K562 (cell line): ENCODE measurements around the gene GTF2H4. TPM values are rescaled to one million over a fixed set of nuclear protein-coding genes. Genes with fewer than 3 reads are reported as not detected.
A peak's percentile ranks its signal among the peaks of the same experiment; 100 is the strongest.

Source experiments
- ATF1 ChIP-seq, 2 experiments: fragments of 450-650 bp in 1 of 2; IDR thresholded peaks; 2 replicates each; pipeline ENCODE4 v1.6.1; 2016; ENCODE audit warnings: missing compliant biosample characterization in 1 of 2, missing genetic modification characterization in 1 of 2
- CAMTA2 ChIP-seq: fragments of 250-450 bp; sonication (Bioruptor Pico); conservative IDR thresholded peaks from 2 replicates; pipeline ENCODE4 v1.5.1; 2022
- GTF2A2 ChIP-seq: IDR thresholded peaks from 2 replicates; pipeline ENCODE4 v1.6.1; 2016; ENCODE audit warnings: mild to moderate bottlenecking, missing genetic modification characterization, missing compliant biosample characterization
- HSF4 ChIP-seq: fragments of 250-450 bp; sonication (Bioruptor Pico); IDR thresholded peaks from 2 replicates; pipeline ENCODE4 v2.1.2; 2022; ENCODE audit warnings: mild to moderate bottlenecking, moderate library complexity, borderline replicate concordance
- MAFF ChIP-seq: IDR thresholded peaks from 2 replicates; pipeline ENCODE4 v1.6.1; 2012; ENCODE audit warnings: low read length, improper control_type of control experiment
- MEF2D ChIP-seq: conservative IDR thresholded peaks from 2 replicates; pipeline ENCODE4 v1.6.1; 2016; ENCODE audit warnings: low read depth, missing genetic modification characterization, missing compliant biosample characterization
- NFIC ChIP-seq: fragments of 450-650 bp; IDR thresholded peaks from 2 replicates; pipeline ENCODE4 v1.6.1; 2017; ENCODE audit warnings: mild to moderate bottlenecking, inconsistent platforms
- PTBP1 ChIP-seq: fragments of 200-400 bp; formaldehyde crosslinking; IDR thresholded peaks from 2 replicates; pipeline ENCODE4 v1.6.1; 2017; ENCODE audit warnings: low read depth, low read length
- ZBTB33 ChIP-seq: sonication (generic); formaldehyde crosslinking; IDR thresholded peaks from 2 replicates; pipeline ENCODE4 v1.8.1; 2023; ENCODE audit warnings: mild to moderate bottlenecking, missing genetic modification reagents
- ZBTB49 ChIP-seq: sonication (generic); formaldehyde crosslinking; IDR thresholded peaks from 2 replicates; pipeline ENCODE4 v1.8.0; 2022; ENCODE audit warnings: missing genetic modification reagents, mild to moderate bottlenecking, borderline replicate concordance
- ZBTB8A ChIP-seq: fragments of 450-650 bp; IDR thresholded peaks from 2 replicates; pipeline ENCODE4 v1.6.1; 2018; ENCODE audit warnings: mild to moderate bottlenecking, moderate library complexity; ENCODE audit not compliant: partially characterized antibody
- ZC3H4 ChIP-seq: sonication (generic); formaldehyde crosslinking; IDR thresholded peaks from 2 replicates; pipeline ENCODE4 v1.9.0; 2021; ENCODE audit warnings: missing genetic modification reagents, borderline replicate concordance
- ZNF263 ChIP-seq: sonication (generic); formaldehyde crosslinking; IDR thresholded peaks from 2 replicates; pipeline ENCODE4 v1.8.0; 2022; ENCODE audit warnings: mild to moderate bottlenecking, missing genetic modification reagents, borderline replicate concordance
- ZNF699 ChIP-seq: fragments of 250-450 bp; sonication (Bioruptor Pico); IDR thresholded peaks from 2 replicates; pipeline ENCODE4 v1.8.0; 2021; ENCODE audit warnings: mild to moderate bottlenecking, moderate library complexity; ENCODE audit not compliant: insufficient replicate concordance
- polyA plus RNA-seq, 8 experiments: library from polyadenylated mRNA; depleted of rRNA in 4 of 8; stranded (reverse) in 5 of 8; unstranded in 3 of 8; fragments of >200 nt; fragmentation: Nextera tagmentation in 2 of 8; fragmentation: Illumina TruSeq in 1 of 8; extraction: Ambion mirVana in 2 of 8; extraction: Trizol in 1 of 8; gene quantifications; 2 replicates each; pipeline versions ENCODE4 v1.2.1 to v1.2.3, GENCODE V29; 2011 to 2014; ENCODE audit warnings: inconsistent platforms in 1 of 8, missing spikeins in 1 of 8
- total RNA-seq, 7 experiments: library from RNA; depleted of rRNA in 6 of 7; stranded (reverse); fragments of >200 nt in 6 of 7; fragmentation: Illumina TruSeq in 2 of 7; extraction: Trizol in 2 of 7; gene quantifications; 2 replicates each; pipeline versions ENCODE4 v1.2.1 to v1.2.3, GENCODE V29; 2011 to 2021; ENCODE audit warnings: low replicate concordance in 1 of 7
- TF ChIP-seq, protein P1 (sequence below): sonication (generic); formaldehyde crosslinking; IDR thresholded peaks from 2 replicates; pipeline ENCODE4 v1.8.0; 2023; ENCODE audit warnings: mild to moderate bottlenecking, missing genetic modification reagents
- TF ChIP-seq, protein P2 (sequence below), 3 experiments: fragments of 200-800 bp in 1 of 3; fragments of 250-450 bp in 1 of 3; fragments of 450-650 bp in 1 of 3; sonication (Bioruptor Pico) in 1 of 3; sonication (Bioruptor generic) in 1 of 3; formaldehyde crosslinking in 1 of 3; IDR thresholded peaks; 2 replicates each; pipeline versions ENCODE4 v1.6.1 to v1.8.0; 2016 to 2022; ENCODE audit warnings: mild to moderate bottlenecking in 2 of 3, missing genetic modification characterization in 2 of 3, missing compliant biosample characterization in 1 of 3, moderate library complexity in 1 of 3
- TF ChIP-seq, protein P3 (sequence below): fragments of 250-450 bp; sonication (Bioruptor Pico); IDR thresholded peaks from 2 replicates; pipeline ENCODE4 v1.8.0; 2021; ENCODE audit warnings: moderate library complexity, mild to moderate bottlenecking, inconsistent platforms

GTF2H4 gene
- total and polyA plus RNA-seq, 9 of the 15 experiments (the other 6 are each of a cell fraction or from before 2014, with no cell fraction given), result 3.6 to 86.1 (median 39.6) TPM

DNA sequence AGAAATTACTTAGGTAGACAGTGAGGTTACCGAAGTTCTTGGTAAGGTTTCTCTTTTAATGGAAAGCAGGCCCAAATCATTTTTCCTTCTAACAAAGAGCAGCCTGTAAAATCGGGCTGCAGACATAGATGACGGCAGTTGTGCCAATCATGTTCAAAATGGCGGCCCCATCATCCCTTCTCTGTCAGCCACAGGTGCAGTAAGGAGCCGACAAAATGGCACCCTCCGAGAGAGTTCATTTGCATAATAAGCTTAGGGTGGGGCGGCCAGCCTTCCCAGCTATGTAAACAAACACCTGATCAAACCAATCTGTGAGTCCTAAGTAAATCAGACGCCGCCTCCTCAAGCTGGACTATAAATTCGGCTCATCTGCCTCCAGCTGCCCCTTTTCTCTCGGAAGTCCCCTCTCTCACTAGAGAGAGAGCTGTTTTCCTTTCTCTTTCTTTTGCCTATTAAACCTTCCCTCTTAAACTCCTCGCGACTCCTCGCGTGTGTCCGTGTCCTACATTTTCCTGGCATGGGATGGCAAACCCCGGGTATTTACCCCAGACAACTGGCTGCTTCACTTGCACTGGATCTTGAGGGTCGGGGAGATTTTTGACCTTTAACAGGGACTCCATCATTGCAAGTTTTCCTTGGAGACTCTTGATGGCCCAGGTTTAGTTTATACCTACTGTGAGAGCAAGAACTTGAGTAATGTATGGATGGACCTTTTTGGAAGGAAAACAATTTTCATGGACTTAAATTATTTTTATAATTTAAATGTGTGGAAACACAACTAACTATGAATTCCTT, 32.6 kb upstream of the GTF2H4 start (continued):
- TF ChIP-seq, protein P1, sequence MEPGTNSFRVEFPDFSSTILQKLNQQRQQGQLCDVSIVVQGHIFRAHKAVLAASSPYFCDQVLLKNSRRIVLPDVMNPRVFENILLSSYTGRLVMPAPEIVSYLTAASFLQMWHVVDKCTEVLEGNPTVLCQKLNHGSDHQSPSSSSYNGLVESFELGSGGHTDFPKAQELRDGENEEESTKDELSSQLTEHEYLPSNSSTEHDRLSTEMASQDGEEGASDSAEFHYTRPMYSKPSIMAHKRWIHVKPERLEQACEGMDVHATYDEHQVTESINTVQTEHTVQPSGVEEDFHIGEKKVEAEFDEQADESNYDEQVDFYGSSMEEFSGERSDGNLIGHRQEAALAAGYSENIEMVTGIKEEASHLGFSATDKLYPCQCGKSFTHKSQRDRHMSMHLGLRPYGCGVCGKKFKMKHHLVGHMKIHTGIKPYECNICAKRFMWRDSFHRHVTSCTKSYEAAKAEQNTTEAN, result no peak
- no peak for TF ChIP-seq ATF1 (CRISPR knock-in tag; IDR thresholded peaks at IDR 0.05)
- 0 out of 2 replicates have a peak, but pooled peaks have one; percentile 46 for TF ChIP-seq ATF1 (tag; IDR thresholded peaks at IDR 0.05)
- no peak for TF ChIP-seq ZNF263 (CRISPR knock-in tag)
- no peak for TF ChIP-seq ZBTB33 (CRISPR knock-in tag)
- TF ChIP-seq, protein P2, sequence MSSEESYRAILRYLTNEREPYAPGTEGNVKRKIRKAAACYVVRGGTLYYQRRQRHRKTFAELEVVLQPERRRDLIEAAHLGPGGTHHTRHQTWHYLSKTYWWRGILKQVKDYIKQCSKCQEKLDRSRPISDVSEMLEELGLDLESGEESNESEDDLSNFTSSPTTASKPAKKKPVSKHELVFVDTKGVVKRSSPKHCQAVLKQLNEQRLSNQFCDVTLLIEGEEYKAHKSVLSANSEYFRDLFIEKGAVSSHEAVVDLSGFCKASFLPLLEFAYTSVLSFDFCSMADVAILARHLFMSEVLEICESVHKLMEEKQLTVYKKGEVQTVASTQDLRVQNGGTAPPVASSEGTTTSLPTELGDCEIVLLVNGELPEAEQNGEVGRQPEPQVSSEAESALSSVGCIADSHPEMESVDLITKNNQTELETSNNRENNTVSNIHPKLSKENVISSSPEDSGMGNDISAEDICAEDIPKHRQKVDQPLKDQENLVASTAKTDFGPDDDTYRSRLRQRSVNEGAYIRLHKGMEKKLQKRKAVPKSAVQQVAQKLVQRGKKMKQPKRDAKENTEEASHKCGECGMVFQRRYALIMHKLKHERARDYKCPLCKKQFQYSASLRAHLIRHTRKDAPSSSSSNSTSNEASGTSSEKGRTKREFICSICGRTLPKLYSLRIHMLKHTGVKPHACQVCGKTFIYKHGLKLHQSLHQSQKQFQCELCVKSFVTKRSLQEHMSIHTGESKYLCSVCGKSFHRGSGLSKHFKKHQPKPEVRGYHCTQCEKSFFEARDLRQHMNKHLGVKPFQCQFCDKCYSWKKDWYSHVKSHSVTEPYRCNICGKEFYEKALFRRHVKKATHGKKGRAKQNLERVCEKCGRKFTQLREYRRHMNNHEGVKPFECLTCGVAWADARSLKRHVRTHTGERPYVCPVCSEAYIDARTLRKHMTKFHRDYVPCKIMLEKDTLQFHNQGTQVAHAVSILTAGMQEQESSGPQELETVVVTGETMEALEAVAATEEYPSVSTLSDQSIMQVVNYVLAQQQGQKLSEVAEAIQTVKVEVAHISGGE (CRISPR knock-in tag; IDR thresholded peaks at IDR 0.05), result no peak
- TF ChIP-seq HSF4 (CRISPR knock-in tag), result 0 out of 2 replicates have a peak, but pooled peaks have one; percentile 64
- TF ChIP-seq ZNF699 (CRISPR knock-in tag), result no peak
- peak; percentile 59; the same call in 1 of the 2 replicates for TF ChIP-seq MEF2D
- peak; percentile 55 for TF ChIP-seq NFIC
- no peak for TF ChIP-seq CAMTA2 (CRISPR knock-in tag)
- TF ChIP-seq ZBTB8A, result no peak
- peak; percentile 84 for TF ChIP-seq GTF2A2 (tag)
- TF ChIP-seq, protein P3, sequence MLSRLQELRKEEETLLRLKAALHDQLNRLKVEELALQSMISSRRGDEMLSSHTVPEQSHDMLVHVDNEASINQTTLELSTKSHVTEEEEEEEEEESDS (CRISPR knock-in tag), result no peak
- no peak for TF ChIP-seq ZBTB49
- 0 out of 2 replicates have a peak, but pooled peaks have one; percentile 63 for TF ChIP-seq PTBP1
- no peak for TF ChIP-seq ZC3H4 (CRISPR knock-in tag)
- TF ChIP-seq MAFF, result no peak
